ENCODE results near the gene PGS1. TPM values are rescaled to one million over a fixed set of nuclear protein-coding genes. Genes with fewer than 3 reads are reported as not detected.

The PGS1 gene
- polyA plus RNA-seq, 3 donors = 26.0 to 87.1 (median 28.0) TPM

DNA sequence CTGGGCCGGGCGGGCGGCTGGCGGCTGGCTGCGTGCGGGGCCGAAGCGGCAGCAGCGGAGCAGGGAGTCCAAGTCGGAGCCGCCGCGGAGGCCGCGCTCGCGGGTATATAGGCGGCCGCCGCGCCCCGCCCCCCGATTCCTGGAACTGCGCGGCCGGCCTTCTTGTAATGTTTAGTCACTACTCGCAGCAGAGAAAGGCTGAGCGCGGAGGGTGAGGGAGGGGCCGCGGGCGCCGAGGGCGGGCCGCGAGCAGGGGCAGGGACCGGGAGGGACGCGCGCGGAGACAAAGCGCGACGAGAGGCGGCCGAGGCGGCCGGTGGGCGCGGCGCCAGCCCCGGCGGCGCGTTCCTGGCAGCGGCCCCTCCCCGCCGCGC, 18.5 kb upstream of the PGS1 start, which contains the start of gene SOCS3:
TSS of gene SOCS3 (minus strand) at position 81 of the 374 bp plus-strand sequence. CDS start 982 bp downstream, outside the sequence.
- peaks cover 32% of the 10 kb centered on the region for H4K20me1 ChIP-seq (ENCODE audit: insufficient read depth, low read length)
- H3K9ac ChIP-seq (ENCODE audit: insufficient read depth, low read length, poor library complexity, severe bottlenecking) = peak within 1 kb of the TSS; percentile 85
- H3K27ac ChIP-seq (ENCODE audit: low read depth in 1 of 2, low read length in 2 of 2) = peak within 1 kb of the TSS; percentile 14 to 82
- H3K4me1 ChIP-seq (ENCODE audit: control insufficient read depth in 1 of 2, insufficient read depth in 2 of 2, low read length in 2 of 2) = peaks cover 45 to 60% of the 10 kb centered on the region in 2 donors
- Mint-ChIP-seq H3K27me3 (ENCODE audit: low read depth in 3 of 3) (peaks cover 33 to 61% (median 48%) of the 10 kb centered on the region in 3 donors), H3K4me1 (peaks cover 52% of the 10 kb centered on the region), H3K9me3 (peaks cover 0 to 17% (median 15%) of the 10 kb centered on the region in 7 donors), H3K27ac (peak within 1 kb of the TSS; percentile 85 to 96 (median 90)), H3K36me3 (peaks cover 23 to 30% of the 10 kb centered on the region in 2 donors), H3K4me3 (peak within 1 kb of the TSS; percentile 88 to 93)
- peak within 1 kb of the TSS; percentile 79 to 98 (median 97) for H3K4me3 ChIP-seq (replicated peaks in 1 of 3; ENCODE audit: low read depth in 2 of 3, low read length in 3 of 3)
- TF ChIP-seq, protein P1, sequence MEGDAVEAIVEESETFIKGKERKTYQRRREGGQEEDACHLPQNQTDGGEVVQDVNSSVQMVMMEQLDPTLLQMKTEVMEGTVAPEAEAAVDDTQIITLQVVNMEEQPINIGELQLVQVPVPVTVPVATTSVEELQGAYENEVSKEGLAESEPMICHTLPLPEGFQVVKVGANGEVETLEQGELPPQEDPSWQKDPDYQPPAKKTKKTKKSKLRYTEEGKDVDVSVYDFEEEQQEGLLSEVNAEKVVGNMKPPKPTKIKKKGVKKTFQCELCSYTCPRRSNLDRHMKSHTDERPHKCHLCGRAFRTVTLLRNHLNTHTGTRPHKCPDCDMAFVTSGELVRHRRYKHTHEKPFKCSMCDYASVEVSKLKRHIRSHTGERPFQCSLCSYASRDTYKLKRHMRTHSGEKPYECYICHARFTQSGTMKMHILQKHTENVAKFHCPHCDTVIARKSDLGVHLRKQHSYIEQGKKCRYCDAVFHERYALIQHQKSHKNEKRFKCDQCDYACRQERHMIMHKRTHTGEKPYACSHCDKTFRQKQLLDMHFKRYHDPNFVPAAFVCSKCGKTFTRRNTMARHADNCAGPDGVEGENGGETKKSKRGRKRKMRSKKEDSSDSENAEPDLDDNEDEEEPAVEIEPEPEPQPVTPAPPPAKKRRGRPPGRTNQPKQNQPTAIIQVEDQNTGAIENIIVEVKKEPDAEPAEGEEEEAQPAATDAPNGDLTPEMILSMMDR (IDR thresholded peaks at IDR 0.05) = no peak
- WGBS (ENCODE audit: insufficient coverage) = under 1% methylated on average over 45 of the region's 59 CpGs
- no peaks in the 10 kb centered on the region for H3K9me3 ChIP-seq (replicated peaks in 1 of 2; ENCODE audit: control insufficient read depth in 1 of 2, insufficient read depth in 1 of 2, low read length in 2 of 2)
- peak within 1 kb of the TSS; percentile 93 for H3K4me2 ChIP-seq (replicated peaks; ENCODE audit: extremely low read depth, low read length, poor library complexity, severe bottlenecking)
- no peaks in the 10 kb centered on the region for H3K79me2 ChIP-seq (ENCODE audit: insufficient read depth, low read length)
- peaks cover 8 to 36% of the 10 kb centered on the region in 2 donors for H3K27me3 ChIP-seq (ENCODE audit: control insufficient read depth in 2 of 2, insufficient read depth in 2 of 2, low read length in 2 of 2)
- intact Hi-C loops (cut with micrococcal nuclease) = loop anchor here (1.0 to 5.0 kb wide), 6 partner anchors 15 to 73 kb away; no protein-coding TSS in a partner anchor
- H2AFZ ChIP-seq (ENCODE audit: insufficient read depth, low read depth, low read length, poor library complexity, severe bottlenecking) = no peak within 1 kb of the TSS
- H3K36me3 ChIP-seq (replicated peaks in 1 of 2; ENCODE audit: control insufficient read depth in 1 of 2, insufficient read depth in 2 of 2, low read length in 2 of 2) = peaks cover 0 to 19% of the 10 kb centered on the region in 2 donors
- peak; percentile 92 to 96 (median 95) for DNase-seq

DNA sequence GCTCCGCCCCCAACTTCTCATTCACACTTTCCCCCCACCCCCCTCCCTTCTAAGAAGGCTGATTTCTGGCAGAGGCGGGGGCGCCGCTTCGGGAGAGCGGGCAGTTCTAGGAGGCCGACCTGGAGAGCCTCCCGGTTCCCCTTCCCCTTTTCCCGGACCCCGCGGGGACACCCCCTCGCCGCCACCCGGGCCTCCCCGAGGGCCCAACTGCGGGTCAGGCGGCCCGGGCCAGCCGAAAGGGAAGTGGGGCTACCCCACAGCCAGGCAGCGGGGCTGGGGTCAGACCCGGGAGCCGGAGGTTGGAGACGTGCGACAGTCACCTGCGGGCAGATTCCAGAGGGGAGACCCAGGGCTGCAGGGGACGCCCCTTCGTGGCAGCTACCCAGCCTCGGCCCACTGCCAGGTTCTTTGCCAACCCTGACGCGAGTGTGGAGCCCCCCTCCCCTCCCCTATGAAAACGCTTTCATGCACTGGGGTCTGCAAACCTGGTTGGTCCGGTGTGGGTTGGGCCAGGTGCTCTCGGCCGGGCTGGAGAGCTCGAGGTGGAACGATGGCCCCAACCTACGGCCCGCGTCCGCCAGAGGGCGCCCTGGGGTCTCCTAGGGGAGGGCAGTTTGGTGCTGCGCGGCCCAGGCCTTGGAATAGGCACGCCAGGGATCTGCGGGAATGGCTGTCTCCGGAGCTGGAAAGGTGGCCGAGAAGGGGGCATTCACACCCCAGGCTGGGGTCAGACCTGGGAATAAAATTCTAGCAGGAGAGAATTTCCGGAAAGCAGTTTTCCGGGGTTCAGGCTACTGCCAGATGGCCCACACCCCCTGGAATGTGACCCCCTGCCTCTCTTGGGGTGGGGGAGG, 17.9 kb upstream of the PGS1 start:
- TF ChIP-seq, protein P1 (IDR thresholded peaks at IDR 0.05) = peak; percentile 95
- peak overlapping the region; percentile 14 to 82 for H3K27ac ChIP-seq (ENCODE audit: low read depth in 1 of 2, low read length in 2 of 2)
- Mint-ChIP-seq H3K9me3 (peaks cover 0 to 17% (median 14%) of the 10 kb centered on the region in 7 donors), H3K27me3 (ENCODE audit: low read depth in 3 of 3) (peaks cover 34 to 62% (median 54%) of the 10 kb centered on the region in 3 donors), H3K36me3 (peaks cover 23 to 24% of the 10 kb centered on the region in 2 donors), H3K27ac (peak overlapping the region; percentile 85 to 96 (median 90)), H3K4me1 (peaks cover 49% of the 10 kb centered on the region), H3K4me3 (peak overlapping the region; percentile 85 to 87)
- H3K9me3 ChIP-seq (replicated peaks in 1 of 2; ENCODE audit: control insufficient read depth in 1 of 2, insufficient read depth in 1 of 2, low read length in 2 of 2) = no peaks in the 10 kb centered on the region
- H3K4me1 ChIP-seq (ENCODE audit: control insufficient read depth in 1 of 2, insufficient read depth in 2 of 2, low read length in 2 of 2) = peaks cover 41 to 55% of the 10 kb centered on the region in 2 donors
- no peak overlapping the region for H2AFZ ChIP-seq (ENCODE audit: insufficient read depth, low read depth, low read length, poor library complexity, severe bottlenecking)
- no peaks in the 10 kb centered on the region for H3K79me2 ChIP-seq (ENCODE audit: insufficient read depth, low read length)
- peaks cover 0 to 19% of the 10 kb centered on the region in 2 donors for H3K36me3 ChIP-seq (replicated peaks in 1 of 2; ENCODE audit: control insufficient read depth in 1 of 2, insufficient read depth in 2 of 2, low read length in 2 of 2)
- peak overlapping the region; percentile 93 for H3K4me2 ChIP-seq (replicated peaks; ENCODE audit: extremely low read depth, low read length, poor library complexity, severe bottlenecking)
- H3K4me3 ChIP-seq (replicated peaks in 1 of 3; ENCODE audit: low read depth in 2 of 3, low read length in 3 of 3) = peak overlapping the region; percentile 34 to 83 (median 41)
- peaks cover 32% of the 10 kb centered on the region for H4K20me1 ChIP-seq (ENCODE audit: insufficient read depth, low read length)
- WGBS (ENCODE audit: insufficient coverage) = 5% methylated on average over 41 of the region's 49 CpGs
- intact Hi-C loops (cut with micrococcal nuclease) = loop anchor here (1.0 to 5.0 kb wide), 6 partner anchors 14 to 73 kb away; no protein-coding TSS in a partner anchor
- peaks cover 8 to 42% of the 10 kb centered on the region in 2 donors for H3K27me3 ChIP-seq (ENCODE audit: control insufficient read depth in 2 of 2, insufficient read depth in 2 of 2, low read length in 2 of 2)
- DNase-seq = peak; percentile 75 to 82 (median 76)
- H3K9ac ChIP-seq (ENCODE audit: insufficient read depth, low read length, poor library complexity, severe bottlenecking) = peak overlapping the region; percentile 76

Data from CD14-positive monocyte (primary cell).